Common myeloid progenitor, CD34-positive (primary cell): ENCODE data around the gene SELENOI.
"Not testable (repeated sequence)": the region's sequence is repeated elsewhere in the genome, so short reads cannot be mapped to it uniquely, and the experiment has no call there.

Experiments used
- CTCF ChIA-PET: fragments of 350-600 bp; sonication (Branson Sonifier 250); formaldehyde crosslinking; loops from one replicate; lab custom pipeline; 2021; ENCODE audit warnings: antibody characterized with exemption; lab: Charles Lee
- POLR2A ChIA-PET: fragments of 350-600 bp; sonication (Branson Sonifier 250); formaldehyde crosslinking; loops from one replicate; lab custom pipeline; 2021; ENCODE audit warnings: antibody characterized with exemption; lab: Charles Lee
- DNase-seq, 3 donors: peaks; one replicate each; pipeline versions ENCODE4 v3.0.0 to v3.0.0-alpha.2; 2013
- H3K27ac ChIP-seq, 2 experiments: 1 replicate in 1 of 2; 2 replicates in 1 of 2; pipeline ENCODE4 v1.7.0; 2013; ENCODE audit warnings: inconsistent platforms in 2 of 2, low read length in 2 of 2, mild to moderate bottlenecking in 2 of 2, low read depth in 1 of 2, moderate library complexity in 1 of 2; ENCODE audit not compliant: severe bottlenecking in 2 of 2, insufficient read depth in 1 of 2, poor library complexity in 1 of 2
- H3K27me3 ChIP-seq, 5 experiments: replicated peaks in 2 of 5; 1 replicate in 3 of 5; 2 replicates in 2 of 5; pipeline versions ENCODE4 v1.6.1 to v1.7.0; 2013; ENCODE audit warnings: low read length in 4 of 5, mild to moderate bottlenecking in 2 of 5, moderate library complexity in 2 of 5, inconsistent platforms in 1 of 5; ENCODE audit not compliant: insufficient read depth in 5 of 5, control insufficient read depth in 4 of 5
- H3K36me3 ChIP-seq, 4 experiments: 1 replicate in 2 of 4; 2 replicates in 2 of 4; pipeline versions ENCODE4 v1.6.1 to v1.7.0; 2013; ENCODE audit warnings: low read length in 3 of 4, control low read depth in 1 of 4, mild to moderate bottlenecking in 1 of 4; ENCODE audit not compliant: control insufficient read depth in 4 of 4, insufficient read depth in 4 of 4
- H3K4me1 ChIP-seq, 4 experiments: 1 replicate in 3 of 4; 2 replicates in 1 of 4; pipeline versions ENCODE4 v1.6.1 to v1.7.1; 2013; ENCODE audit warnings: low read length in 3 of 4, mild to moderate bottlenecking in 3 of 4, control low read depth in 1 of 4, inconsistent platforms in 1 of 4, moderate library complexity in 1 of 4; ENCODE audit not compliant: control insufficient read depth in 4 of 4, insufficient read depth in 4 of 4; ENCODE audit errors: control extremely low read depth in 1 of 4
- H3K4me3 ChIP-seq, 7 experiments: 1 replicate in 4 of 7; 2 replicates in 3 of 7; pipeline versions ENCODE4 v1.5.1 to v1.7.0; 2013; ENCODE audit warnings: mild to moderate bottlenecking in 7 of 7, low read length in 6 of 7, moderate library complexity in 6 of 7, inconsistent platforms in 2 of 7, low read depth in 2 of 7, control low read depth in 1 of 7; ENCODE audit not compliant: insufficient read depth in 4 of 7, control insufficient read depth in 1 of 7; ENCODE audit errors: extremely low read depth in 1 of 7
- H3K9me3 ChIP-seq, 5 experiments: 1 replicate in 4 of 5; 2 replicates in 1 of 5; pipeline versions ENCODE4 v1.6.1 to v1.7.1; 2013; ENCODE audit warnings: low read length in 4 of 5, mild to moderate bottlenecking in 2 of 5, inconsistent platforms in 1 of 5, low read depth in 1 of 5, moderate library complexity in 1 of 5; ENCODE audit not compliant: control insufficient read depth in 4 of 5, insufficient read depth in 2 of 5; ENCODE audit errors: control extremely low read depth in 1 of 5
- WGBS: methylation state at CpG from one replicate; pipeline ENCODE4 v1.1.5; 2013; ENCODE audit not compliant: insufficient coverage; 5-methylcytosine and 5-hydroxymethylcytosine counted together

Gene SELENOI

DNA sequence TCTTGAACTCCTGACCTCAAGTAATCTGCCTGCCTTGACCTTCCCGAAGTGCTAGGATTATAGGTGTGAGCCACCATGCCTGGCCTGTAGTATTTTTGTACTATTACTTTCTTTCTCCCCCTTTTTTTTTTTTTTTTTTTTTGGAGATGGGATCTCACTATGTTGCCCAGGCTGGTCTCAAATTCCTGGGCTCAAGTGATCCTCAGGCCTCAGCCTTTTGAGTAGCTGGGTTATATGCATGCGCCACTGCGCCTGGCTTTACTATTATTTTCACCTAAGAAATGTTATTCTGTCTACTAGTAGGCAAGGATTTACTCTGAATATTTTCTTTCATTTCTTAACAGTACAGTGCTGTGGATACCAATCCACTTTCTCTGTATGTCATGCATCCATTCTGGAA is 18.0 kb downstream of the SELENOI start:
- no peak overlapping the region for H3K27ac ChIP-seq
- POLR2A ChIA-PET: interaction anchor here (0.7 kb wide), 1 partner anchor 19 kb away, joined by 4 read pairs; no protein-coding TSS in a partner anchor
- DNase-seq: no peak
- CTCF ChIA-PET: interaction anchor here (1.1 kb wide), 1 partner anchor 140 kb away, joined by 3 read pairs; no protein-coding TSS in a partner anchor
- no peak overlapping the region for H3K4me3 ChIP-seq
- H3K4me1 ChIP-seq: no peaks in the 10 kb centered on the region
- H3K36me3 ChIP-seq: peaks cover 5 to 32% (median 20%) of the 10 kb centered on the region in 4 experiments
- no peaks in the 10 kb centered on the region for H3K9me3 ChIP-seq
- no peaks in the 10 kb centered on the region for H3K27me3 ChIP-seq
- no CpG with 5 or more reads among the region's 3 CpGs for WGBS

- Histone ChIP-seq H3K27ac (no peak overlapping the region), H3K4me3 (no peak overlapping the region), H3K36me3 (peaks cover 7 to 39% (median 23%) of the 10 kb centered on the region in 4 experiments), H3K27me3 (no peaks in the 10 kb centered on the region), H3K4me1 (no peaks in the 10 kb centered on the region), H3K9me3 (no peaks in the 10 kb centered on the region)
- WGBS: no CpG with 5 or more reads among the region's 4 CpGs
- ChIA-PET CTCF (no interaction called here), POLR2A (no interaction called here)
- no peak for DNase-seq
These were observed 18.7 kb downstream of the SELENOI start for GRCh38 chr2:26364669-26365068.

GRCh38 chr2:26366957-26367356 is 21.0 kb downstream of the SELENOI start:
- H3K4me1 ChIP-seq: no peaks in the 10 kb centered on the region
- ChIA-PET POLR2A (no interaction called here), CTCF (no interaction called here)
- no peak overlapping the region for H3K4me3 ChIP-seq
- DNase-seq: no peak
- WGBS: no CpG with 5 or more reads among the region's 5 CpGs
- H3K36me3 ChIP-seq: peaks cover 7 to 42% (median 24%) of the 10 kb centered on the region in 4 experiments
- H3K27me3 ChIP-seq: no peaks in the 10 kb centered on the region
- H3K27ac ChIP-seq: no peak overlapping the region
- H3K9me3 ChIP-seq: no peaks in the 10 kb centered on the region

DNA sequence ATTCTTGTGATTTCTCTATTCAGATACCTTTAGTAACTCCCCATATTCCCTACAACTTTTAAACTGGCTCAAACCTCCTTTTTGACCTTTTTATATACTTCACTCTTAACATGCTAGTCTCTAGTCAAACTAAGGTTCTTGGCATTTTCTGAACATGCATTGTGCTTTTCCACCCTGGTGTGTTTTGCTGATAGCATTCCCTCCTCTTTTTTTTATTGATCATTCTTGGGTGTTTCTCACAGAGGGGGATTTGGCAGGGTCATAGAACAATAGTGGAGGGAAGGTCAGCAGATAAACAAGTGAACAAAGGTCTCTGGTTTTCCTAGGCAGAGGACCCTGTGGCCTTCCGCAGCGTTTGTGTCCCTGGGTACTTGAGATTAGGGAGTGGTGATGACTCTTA is 23.7 kb downstream of the SELENOI start:
- H3K27ac ChIP-seq, H3K4me3 ChIP-seq, H3K9me3 ChIP-seq, H3K4me1 ChIP-seq, H3K27me3 ChIP-seq, DNase-seq, CTCF ChIA-PET, POLR2A ChIA-PET: not testable (repeated sequence)
- whole genome bisulfite sequencing: no CpG with 5 or more reads among the region's 2 CpGs
- H3K36me3 ChIP-seq: peaks cover 11 to 65% (median 38%) of the 10 kb centered on the region in 4 experiments

DNA sequence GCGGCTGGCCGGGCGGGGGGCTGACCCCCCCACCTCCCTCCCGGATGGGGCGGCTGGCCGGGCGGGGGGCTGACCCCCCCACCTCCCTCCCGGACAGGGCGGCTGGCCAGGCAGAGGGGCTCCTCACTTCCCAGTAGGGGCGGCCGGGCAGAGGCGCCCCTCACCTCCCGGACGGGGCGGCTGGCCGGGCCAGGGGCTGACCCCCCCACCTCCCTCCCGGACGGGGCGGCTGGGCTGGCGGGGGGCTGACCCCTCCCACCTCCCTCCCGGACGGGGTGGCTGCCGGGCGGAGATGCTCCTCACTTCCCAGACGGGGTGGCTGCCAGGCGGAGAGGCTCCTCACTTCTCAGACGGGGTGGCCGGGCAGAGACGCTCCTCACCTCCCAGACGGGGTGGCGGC is 25.0 kb downstream of the SELENOI start:
- H3K9me3 ChIP-seq, H3K4me3 ChIP-seq, H3K27ac ChIP-seq, H3K4me1 ChIP-seq, POLR2A ChIA-PET, CTCF ChIA-PET, DNase-seq, H3K27me3 ChIP-seq: not testable (repeated sequence)
- no CpG with 5 or more reads among the region's 31 CpGs for WGBS
- H3K36me3 ChIP-seq: peaks cover 11 to 67% (median 44%) of the 10 kb centered on the region in 4 experiments

DNA sequence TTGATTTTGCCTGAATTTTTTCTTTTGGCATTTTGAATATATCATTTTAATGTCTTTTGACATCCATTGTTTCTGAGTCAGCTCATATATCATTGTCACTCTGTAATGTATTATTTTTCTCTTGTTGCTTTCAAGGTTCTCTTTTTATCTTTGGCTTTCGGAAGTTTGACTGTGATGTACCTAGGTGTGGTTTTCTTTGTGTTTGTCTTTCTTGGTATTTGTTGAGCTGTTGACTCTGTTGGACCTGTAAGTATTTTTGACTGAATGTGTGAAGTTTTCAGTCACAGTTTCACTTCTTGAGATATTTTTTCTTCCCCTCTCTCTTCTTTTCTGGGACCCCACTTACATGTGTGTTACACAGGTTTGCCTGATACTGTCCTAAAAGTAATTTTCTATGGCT is 30.9 kb downstream of the SELENOI start:
- no peaks in the 10 kb centered on the region for H3K9me3 ChIP-seq
- DNase-seq: no peak
- ChIA-PET POLR2A (no interaction called here), CTCF (no interaction called here)
- no peaks in the 10 kb centered on the region for H3K4me1 ChIP-seq
- H3K36me3 ChIP-seq: peaks cover 14 to 62% (median 48%) of the 10 kb centered on the region in 4 experiments
- H3K27ac ChIP-seq: no peak overlapping the region
- no CpG with 5 or more reads among the region's 1 CpG for WGBS
- H3K4me3 ChIP-seq: no peak overlapping the region
- no peaks in the 10 kb centered on the region for H3K27me3 ChIP-seq

- WGBS: no CpG with 5 or more reads among the region's 2 CpGs
- ChIA-PET CTCF (no interaction called here), POLR2A (no interaction called here)
- no peaks in the 10 kb centered on the region for H3K27me3 ChIP-seq
- H3K9me3 ChIP-seq: no peaks in the 10 kb centered on the region
- peaks cover 10 to 46% (median 33%) of the 10 kb centered on the region in 4 experiments for H3K36me3 ChIP-seq
- DNase-seq: no peak
- H3K4me1 ChIP-seq: no peaks in the 10 kb centered on the region
- no peak overlapping the region for H3K4me3 ChIP-seq
- H3K27ac ChIP-seq: no peak overlapping the region
These were observed 34.3 kb downstream of the SELENOI start for GRCh38 chr2:26380281-26380680.
